AG20443 (cell line): ENCODE results near the gene GRN.
"Not testable (repeated sequence)": the region's sequence is repeated elsewhere in the genome, so short reads cannot be mapped to it uniquely, and the experiment has no call there.

Source experiments
- DNase-seq: peaks from one replicate; pipeline ENCODE4 v3.0.0; 2012; ENCODE audit warnings: low spot score, mixed read lengths

GRN gene

GRCh38 chr17:44321246-44322120 is 23.6 kb upstream of the GRN start:
- DNase-seq, result no peak

- no peak for DNase-seq
These were observed 22.7 kb upstream of the GRN start for GRCh38 chr17:44322236-44322895.

GRCh38 chr17:44323359-44324091 is 21.6 kb upstream of the GRN start:
- no peak for DNase-seq

- peak; percentile 43 for DNase-seq
These were observed 21.0 kb upstream of the GRN start for GRCh38 chr17:44324092-44324570.

- peak; percentile 97 for DNase-seq
These were observed 20.4 kb upstream of the GRN start, which contains the start of gene SLC25A39 for GRCh38 chr17:44324571-44325275. Gene SLC25A39, minus strand, starts transcription at chr17:44324823. Its CDS starts 1,261 bp downstream, at chr17:44323562.

- DNase-seq, result peak; percentile 97
These were observed 18.1 kb upstream of the GRN start for GRCh38 chr17:44326861-44327444.

- no peak for DNase-seq
These were observed 17.2 kb upstream of the GRN start for GRCh38 chr17:44327715-44328449.

- not testable (repeated sequence) for DNase-seq
These were observed 15.6 kb upstream of the GRN start for GRCh38 chr17:44329516-44329915.

GRCh38 chr17:44330263-44330662 is 14.8 kb upstream of the GRN start:
- DNase-seq, result not testable (repeated sequence)

GRCh38 chr17:44331249-44331760 is 13.8 kb upstream of the GRN start:
- peak; percentile 70 for DNase-seq

- DNase-seq, result no peak
These were observed 11.7 kb upstream of the GRN start for GRCh38 chr17:44333371-44333770.

- no peak for DNase-seq
These were observed 10.8 kb upstream of the GRN start for GRCh38 chr17:44334315-44334714.

- no peak for DNase-seq
These were observed 10.4 kb upstream of the GRN start for GRCh38 chr17:44334727-44335126.

- no peak for DNase-seq
These were observed 9.5 kb upstream of the GRN start for GRCh38 chr17:44335564-44335963.

- no peak for DNase-seq
These were observed 9.1 kb upstream of the GRN start for GRCh38 chr17:44335968-44336367.

- no peak for DNase-seq
These were observed 6.4 kb upstream of the GRN start for GRCh38 chr17:44338702-44339101.

GRCh38 chr17:44340553-44340952 is 4.5 kb upstream of the GRN start:
- DNase-seq, result not testable (repeated sequence)

GRCh38 chr17:44343510-44344209 is 1.4 kb upstream of the GRN start:
- DNase-seq, result no peak

GRCh38 chr17:44345454-44346026 is 438 bp downstream of the GRN start:
- peak; percentile 58 for DNase-seq
